Stimulated activated CD8-positive, alpha-beta memory T cell treated with anti-CD3 and anti-CD28 coated beads, Interleukin-7, amount 100 ng/mL, for 1 hour (primary cell): Measurements from ENCODE around the gene ADRA2A.

Source experiments
- DNase-seq, 2 donors: peaks; one replicate each; pipeline ENCODE4 v3.0.0-alpha.2; 2020; ENCODE audit warnings: low read depth in 2 of 2

The ADRA2A gene

GRCh38 chr10:111083222-111084095, 6.6 kb downstream of the ADRA2A start:
- no peak for DNase-seq

GRCh38 chr10:111084366-111085255, 7.8 kb downstream of the ADRA2A start:
- no peak for DNase-seq

- DNase-seq = no peak
Measured at GRCh38 chr10:111085690-111086353, 9.0 kb downstream of the ADRA2A start.

- DNase-seq = no peak
Measured at GRCh38 chr10:111086574-111086973, 9.7 kb downstream of the ADRA2A start.

- no peak for DNase-seq
Measured at GRCh38 chr10:111087331-111087756, 10.5 kb downstream of the ADRA2A start.

- no peak for DNase-seq
Measured at GRCh38 chr10:111087968-111088505, 11.2 kb downstream of the ADRA2A start.

- DNase-seq = no peak
Measured at GRCh38 chr10:111089293-111089692, 12.5 kb downstream of the ADRA2A start.

GRCh38 chr10:111091833-111092232, 15.0 kb downstream of the ADRA2A start:
- DNase-seq = no peak

- no peak for DNase-seq
Measured at GRCh38 chr10:111093741-111094380, 17.0 kb downstream of the ADRA2A start.

- no peak for DNase-seq
Measured at GRCh38 chr10:111098679-111099437, 22.0 kb downstream of the ADRA2A start.

GRCh38 chr10:111100198-111100597, 23.4 kb downstream of the ADRA2A start:
- no peak for DNase-seq

- no peak for DNase-seq
Measured at GRCh38 chr10:111101796-111102195, 25.0 kb downstream of the ADRA2A start.

GRCh38 chr10:111102359-111102837, 25.6 kb downstream of the ADRA2A start:
- DNase-seq = no peak

- no peak for DNase-seq
Measured at GRCh38 chr10:111103196-111103840, 26.5 kb downstream of the ADRA2A start.

GRCh38 chr10:111104811-111105210, 28.0 kb downstream of the ADRA2A start:
- DNase-seq = no peak

GRCh38 chr10:111106081-111106480, 29.3 kb downstream of the ADRA2A start:
- no peak for DNase-seq

- no peak for DNase-seq
Measured at GRCh38 chr10:111107023-111107422, 30.2 kb downstream of the ADRA2A start.

- DNase-seq = no peak
Measured at GRCh38 chr10:111107846-111108245, 31.0 kb downstream of the ADRA2A start.

- DNase-seq = no peak
Measured at GRCh38 chr10:111108441-111108840, 31.6 kb downstream of the ADRA2A start.
